B cell (primary cell): ENCODE data around the gene MOB1B. TPM values are rescaled to one million over a fixed set of nuclear protein-coding genes. Genes with fewer than 3 reads are reported as not detected.

Experiments
- ATAC-seq: fragments of 200-7000 bp; cut with Tn5 transposase; one replicate; pipeline ENCODE4 v1.10.0; 2021; ENCODE audit warnings: low read depth, mild to moderate bottlenecking, moderate number of reproducible peaks, moderate library complexity
- CTCF ChIA-PET: fragments of 350-600 bp; sonication (Branson Sonifier 250); formaldehyde crosslinking; loops from one replicate; lab custom pipeline; 2021; ENCODE audit warnings: antibody characterized with exemption, inconsistent platforms; lab: Charles Lee
- POLR2A ChIA-PET: fragments of 350-600 bp; sonication (Branson Sonifier 250); formaldehyde crosslinking; loops from one replicate; lab custom pipeline; 2021; ENCODE audit warnings: antibody characterized with exemption; lab: Charles Lee
- DNase-seq: peaks from one replicate; pipeline ENCODE4 v3.0.0; 2013
- H2AFZ ChIP-seq: 2 replicates; pipeline ENCODE4 v1.6.1; 2012; ENCODE audit warnings: mild to moderate bottlenecking, low read depth, low read length; ENCODE audit not compliant: insufficient read depth, poor library complexity, severe bottlenecking
- H3K27ac ChIP-seq, 2 donors: 1 replicate in 1 of 2; 2 replicates in 1 of 2; pipeline ENCODE4 v1.5.1; 2012 to 2013; ENCODE audit warnings: low read length in 2 of 2, mild to moderate bottlenecking in 2 of 2, moderate library complexity in 1 of 2
- H3K27me3 ChIP-seq, 4 experiments: fragments of 200-600 bp in 1 of 4; sonication (generic) in 1 of 4; replicated peaks in 1 of 4; 1 replicate in 2 of 4; 2 replicates in 2 of 4; pipeline versions ENCODE4 v1.6.1 to v1.7.0; 2013 to 2016; ENCODE audit warnings: low read length in 3 of 4, mild to moderate bottlenecking in 2 of 4, mixed read lengths in 1 of 4, moderate library complexity in 1 of 4; ENCODE audit not compliant: insufficient read depth in 4 of 4, control insufficient read depth in 3 of 4; ENCODE audit errors: control extremely low read depth in 1 of 4
- H3K36me3 ChIP-seq, 2 experiments: replicated peaks in 1 of 2; 1 replicate in 1 of 2; 2 replicates in 1 of 2; pipeline versions ENCODE4 v1.6.1 to v1.7.1; 2013; ENCODE audit warnings: low read length in 1 of 2; ENCODE audit not compliant: insufficient read depth in 2 of 2, control insufficient read depth in 1 of 2; ENCODE audit errors: control extremely low read depth in 1 of 2, extremely low read depth in 1 of 2
- H3K4me1 ChIP-seq, 2 donors: fragments of 200-600 bp in 1 of 2; sonication (generic) in 1 of 2; 1 replicate in 1 of 2; 2 replicates in 1 of 2; pipeline versions ENCODE4 v1.5.1 to v1.6.1; 2013 to 2017; ENCODE audit warnings: low read length in 2 of 2; ENCODE audit not compliant: control insufficient read depth in 2 of 2, insufficient read depth in 2 of 2
- H3K4me2 ChIP-seq: replicated peaks from 2 replicates; pipeline ENCODE3; 2012; ENCODE audit warnings: mild to moderate bottlenecking, low read depth, low read length; ENCODE audit not compliant: poor library complexity, severe bottlenecking
- H3K4me3 ChIP-seq, 5 experiments: fragments of 200-600 bp in 1 of 5; sonication (generic) in 1 of 5; 1 replicate in 3 of 5; 2 replicates in 2 of 5; pipeline versions ENCODE4 v1.5.1 to v1.7.0; 2011 to 2016; ENCODE audit warnings: low read length in 4 of 5, mild to moderate bottlenecking in 4 of 5, low read depth in 2 of 5, control low read depth in 1 of 5, moderate library complexity in 1 of 5; ENCODE audit not compliant: insufficient read depth in 1 of 5; ENCODE audit errors: control extremely low read depth in 1 of 5, extremely low read depth in 1 of 5
- H3K79me2 ChIP-seq: fragments of 200-600 bp; sonication (generic); one replicate; pipeline ENCODE4 v1.6.0; 2016; ENCODE audit warnings: low read length; ENCODE audit not compliant: control insufficient read depth, insufficient read depth
- H3K9ac ChIP-seq: fragments of 200-600 bp; sonication (generic); 2 replicates; pipeline ENCODE4 v1.6.1; 2017; ENCODE audit warnings: mild to moderate bottlenecking, low read length, moderate library complexity
- H3K9me3 ChIP-seq, 3 donors: one replicate each; pipeline versions ENCODE4 v1.6.1 to v1.7.1; 2013; ENCODE audit warnings: low read length in 2 of 3; ENCODE audit not compliant: control insufficient read depth in 2 of 3, insufficient read depth in 1 of 3; ENCODE audit errors: control extremely low read depth in 1 of 3
- H4K20me1 ChIP-seq: 2 replicates; pipeline ENCODE4 v1.6.0; 2012; ENCODE audit warnings: mild to moderate bottlenecking, low read length; ENCODE audit not compliant: insufficient read depth, control insufficient read depth, poor library complexity, severe bottlenecking
- H3K27ac Mint-ChIP-seq: one replicate; pipeline ENCODE4 v1.8.0; 2021; ENCODE audit warnings: mixed read lengths
- H3K27me3 Mint-ChIP-seq: one replicate; pipeline ENCODE4 v1.8.0; 2021; ENCODE audit warnings: mixed read lengths
- H3K4me1 Mint-ChIP-seq: one replicate; pipeline ENCODE4 v1.8.0; 2021; ENCODE audit warnings: mixed read lengths
- H3K4me3 Mint-ChIP-seq: one replicate; pipeline ENCODE4 v1.8.0; 2021; ENCODE audit warnings: mixed read lengths
- H3K9me3 Mint-ChIP-seq: one replicate; pipeline ENCODE4 v1.8.0; 2022; ENCODE audit warnings: mixed read lengths; ENCODE audit not compliant: insufficient read depth
- EZH2 ChIP-seq: IDR thresholded peaks from 2 replicates; pipeline ENCODE4 v1.6.1; 2012; ENCODE audit warnings: borderline replicate concordance, low read depth, mild to moderate bottlenecking, moderate library complexity, low read length; ENCODE audit not compliant: insufficient read depth, poor library complexity, severe bottlenecking
- intact Hi-C: fragments of 100-400 bp; cut with micrococcal nuclease; formaldehyde crosslinking; loops from one replicate; pipeline ENCODE4 v1.10.0; 2022
- polyA plus RNA-seq: library from polyadenylated mRNA; depleted of rRNA; stranded (reverse); fragments of >200 nt; gene quantifications from 2 replicates; pipeline ENCODE4 v1.2.3, GENCODE V29; 2012
- total RNA-seq, 2 donors: library from RNA; stranded (reverse); fragments of 120-200 nt in 1 of 2; gene quantifications; 1 replicate in 1 of 2; 2 replicates in 1 of 2; pipeline versions ENCODE4 v1.2.3 to v1.2.4, GENCODE V29; 2013 to 2022
- TF ChIP-seq, protein P1 (sequence below): fragments of 200-600 bp; IDR thresholded peaks from one replicate; pipeline ENCODE4 v1.8.0; 2022; ENCODE audit warnings: antibody characterized with exemption, mild to moderate bottlenecking

The MOB1B gene
- total and polyA plus RNA-seq, 2 donors (not counting 1 experiment from before 2014, with no cell fraction given), result 2.3 to 30.4 TPM

DNA sequence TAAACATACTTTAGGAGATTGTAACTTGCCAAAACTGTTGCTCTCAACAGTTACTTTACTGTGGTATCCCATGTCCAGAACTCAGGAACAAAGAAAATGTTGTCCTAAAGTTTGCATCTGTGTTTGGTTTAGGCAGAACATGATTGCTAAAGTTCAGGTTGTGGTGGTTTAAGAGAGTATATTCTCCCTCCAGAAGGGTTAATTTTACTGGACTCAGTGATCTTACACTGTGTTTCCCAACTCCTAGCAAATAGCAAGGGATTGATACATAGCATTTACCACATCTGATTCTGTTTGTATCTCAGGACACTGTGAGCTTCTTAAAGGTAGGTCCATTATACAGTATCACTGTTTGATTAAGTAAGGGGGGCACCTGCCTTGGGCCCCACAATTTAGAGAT, 78.0 kb downstream of the MOB1B start:
- H3K4me3 Mint-ChIP-seq, result no peak overlapping the region
- Histone ChIP-seq H3K4me3 (no peak overlapping the region), H3K9me3 (no peaks in the 10 kb centered on the region), H3K36me3 (no peaks in the 10 kb centered on the region), H3K9ac (no peak overlapping the region), H3K4me1 (peaks cover 12 to 13% of the 10 kb centered on the region in 2 donors), H3K4me2 (peak overlapping the region; percentile 35), H4K20me1 (no peaks in the 10 kb centered on the region), H3K27me3 (no peaks in the 10 kb centered on the region), H3K27ac (peak overlapping the region in 1 of 2 donors; percentile 55), H2AFZ (peak overlapping the region; percentile 55), H3K79me2 (no peaks in the 10 kb centered on the region)
- H3K4me1 Mint-ChIP-seq, result peaks cover 17% of the 10 kb centered on the region
- no peak for DNase-seq
- H3K27me3 Mint-ChIP-seq, result no peaks in the 10 kb centered on the region
- intact Hi-C loops, result no loop called here
- ATAC-seq, result no peak
- H3K27ac Mint-ChIP-seq, result no peak overlapping the region
- H3K9me3 Mint-ChIP-seq, result no peaks in the 10 kb centered on the region
- ChIA-PET POLR2A (no interaction called here), CTCF (no interaction called here)
- TF ChIP-seq, protein P1, sequence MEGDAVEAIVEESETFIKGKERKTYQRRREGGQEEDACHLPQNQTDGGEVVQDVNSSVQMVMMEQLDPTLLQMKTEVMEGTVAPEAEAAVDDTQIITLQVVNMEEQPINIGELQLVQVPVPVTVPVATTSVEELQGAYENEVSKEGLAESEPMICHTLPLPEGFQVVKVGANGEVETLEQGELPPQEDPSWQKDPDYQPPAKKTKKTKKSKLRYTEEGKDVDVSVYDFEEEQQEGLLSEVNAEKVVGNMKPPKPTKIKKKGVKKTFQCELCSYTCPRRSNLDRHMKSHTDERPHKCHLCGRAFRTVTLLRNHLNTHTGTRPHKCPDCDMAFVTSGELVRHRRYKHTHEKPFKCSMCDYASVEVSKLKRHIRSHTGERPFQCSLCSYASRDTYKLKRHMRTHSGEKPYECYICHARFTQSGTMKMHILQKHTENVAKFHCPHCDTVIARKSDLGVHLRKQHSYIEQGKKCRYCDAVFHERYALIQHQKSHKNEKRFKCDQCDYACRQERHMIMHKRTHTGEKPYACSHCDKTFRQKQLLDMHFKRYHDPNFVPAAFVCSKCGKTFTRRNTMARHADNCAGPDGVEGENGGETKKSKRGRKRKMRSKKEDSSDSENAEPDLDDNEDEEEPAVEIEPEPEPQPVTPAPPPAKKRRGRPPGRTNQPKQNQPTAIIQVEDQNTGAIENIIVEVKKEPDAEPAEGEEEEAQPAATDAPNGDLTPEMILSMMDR, result no peak
- no peak for TF ChIP-seq EZH2

DNA sequence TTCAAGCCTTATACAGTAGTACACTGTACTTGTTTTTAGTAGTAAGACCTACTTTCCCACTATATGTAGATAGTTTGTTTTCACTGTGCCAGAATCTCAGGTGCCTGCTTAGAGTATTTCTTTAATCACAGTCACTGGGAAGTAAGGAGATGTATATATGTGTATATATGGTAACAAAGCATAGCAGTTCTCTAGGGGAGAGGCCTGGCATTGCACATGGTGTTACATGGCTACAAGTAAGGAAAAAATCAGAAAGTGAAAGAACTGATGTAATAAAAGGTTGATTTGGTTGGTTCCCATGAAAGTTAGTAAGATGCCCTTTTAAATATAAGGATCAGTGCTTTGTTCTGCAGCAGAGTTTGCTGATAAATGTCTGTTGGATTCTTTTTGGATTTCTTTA, 81.9 kb downstream of the MOB1B start:
- H3K79me2 ChIP-seq, result no peaks in the 10 kb centered on the region
- peaks cover 12% of the 10 kb centered on the region for H3K4me1 Mint-ChIP-seq
- H3K4me3 Mint-ChIP-seq, result no peak overlapping the region
- DNase-seq (no peak), ATAC-seq (no peak)
- no peaks in the 10 kb centered on the region for H3K27me3 Mint-ChIP-seq
- no peak overlapping the region for H3K27ac Mint-ChIP-seq
- POLR2A ChIA-PET, result no interaction called here
- TF ChIP-seq EZH2, result no peak
- TF ChIP-seq, protein P1, result no peak
- H4K20me1 ChIP-seq, result no peaks in the 10 kb centered on the region
- no peak overlapping the region for H3K4me3 ChIP-seq
- no peaks in the 10 kb centered on the region for H3K9me3 Mint-ChIP-seq
- H3K4me2 ChIP-seq, result no peak overlapping the region
- no peaks in the 10 kb centered on the region for H3K36me3 ChIP-seq
- H3K4me1 ChIP-seq, result peaks cover 12 to 13% of the 10 kb centered on the region in 2 donors
- no peak overlapping the region for H3K9ac ChIP-seq
- no peaks in the 10 kb centered on the region for H3K27me3 ChIP-seq
- H3K9me3 ChIP-seq, result no peaks in the 10 kb centered on the region
- H2AFZ ChIP-seq, result no peak overlapping the region
- intact Hi-C loops, result loop anchor here (1.0 kb wide), 1 partner anchor 26 kb away; no protein-coding TSS in a partner anchor
- H3K27ac ChIP-seq, result no peak overlapping the region
- CTCF ChIA-PET, result interaction anchor here (0.7 to 16.4 kb wide), 8 partner anchors 9 to 382 kb away, joined by 3 to 245 read pairs (median 4); partner anchors contain the start of gene DCK
